IMR-90 (cell line): ENCODE results near the gene RPS5. TPM values are rescaled to one million over a fixed set of nuclear protein-coding genes. Genes with fewer than 3 reads are reported as not detected.

Experiments used
- ATAC-seq: fragments of 200-7000 bp; cut with Tn5 transposase; 2 replicates; pipeline ENCODE4 v1.9.1; 2020; ENCODE audit warnings: low read depth, mild to moderate bottlenecking, moderate library complexity
- BruUV-seq: library from RNA; stranded (reverse); fragments of 400-500 nt; replicated peaks from 2 replicates; lab custom pipeline; 2021; lab: Mats Ljungman, UMichigan
- CTCF ChIA-PET: fragments of 300-600 bp; formaldehyde crosslinking; extraction: SDS; loops from one replicate; lab custom pipeline; 2021; ENCODE audit warnings: antibody characterized with exemption; lab: Yijun Ruan, JAX
- POLR2A ChIA-PET: fragments of 300-600 bp; sonication (Branson Sonifier 250); formaldehyde crosslinking; loops from one replicate; lab custom pipeline; 2022; ENCODE audit warnings: antibody characterized with exemption; ENCODE audit not compliant: unreplicated experiment; lab: Charles Lee
- DNase-seq: peaks from one replicate; pipeline ENCODE4 v3.0.0; 2013
- H2AFZ ChIP-seq: replicated peaks from 2 replicates; pipeline ENCODE3; 2013; ENCODE audit warnings: low read length, mild to moderate bottlenecking; ENCODE audit not compliant: poor library complexity
- H2AK5ac ChIP-seq: 2 replicates; pipeline ENCODE4 v1.6.1; 2013; ENCODE audit warnings: low read depth, low read length, inconsistent platforms
- H2AK9ac ChIP-seq: replicated peaks from 2 replicates; pipeline ENCODE3; 2013; ENCODE audit warnings: mild to moderate bottlenecking, low read depth, low read length, moderate library complexity; ENCODE audit not compliant: poor library complexity
- H2BK120ac ChIP-seq: 2 replicates; pipeline ENCODE4 v1.6.1; 2013; ENCODE audit warnings: low read depth, low read length, inconsistent platforms
- H2BK15ac ChIP-seq: 3 replicates; pipeline ENCODE4 v1.6.1; 2013; ENCODE audit warnings: low read depth, low read length, inconsistent platforms
- H2BK20ac ChIP-seq: 2 replicates; pipeline ENCODE4 v1.6.1; 2013; ENCODE audit warnings: low read depth, mild to moderate bottlenecking, inconsistent platforms, low read length, moderate library complexity
- H2BK5ac ChIP-seq: 2 replicates; pipeline ENCODE4 v1.6.1; 2013; ENCODE audit warnings: mild to moderate bottlenecking, low read depth, low read length, inconsistent platforms; ENCODE audit not compliant: poor library complexity, severe bottlenecking
- H3K14ac ChIP-seq: replicated peaks from 2 replicates; pipeline ENCODE4 v1.6.1; 2013; ENCODE audit warnings: low read depth, low read length, inconsistent platforms
- H3K18ac ChIP-seq: 2 replicates; pipeline ENCODE4 v1.6.1; 2013; ENCODE audit warnings: low read depth, low read length, control low read depth
- H3K23ac ChIP-seq: 2 replicates; pipeline ENCODE4 v1.6.1; 2013; ENCODE audit warnings: low read depth, low read length, inconsistent platforms
- H3K27ac ChIP-seq: 2 replicates; pipeline ENCODE4 v1.5.1; 2013; ENCODE audit warnings: mild to moderate bottlenecking, control low read depth, low read length; ENCODE audit not compliant: insufficient read depth
- H3K27me3 ChIP-seq: 2 replicates; pipeline ENCODE4 v1.6.1; 2013; ENCODE audit warnings: low read length; ENCODE audit not compliant: control insufficient read depth, insufficient read depth
- H3K36me3 ChIP-seq: 2 replicates; pipeline ENCODE4 v1.6.1; 2013; ENCODE audit warnings: low read length, mixed read lengths; ENCODE audit not compliant: control insufficient read depth, insufficient read depth
- H3K4ac ChIP-seq: 2 replicates; pipeline ENCODE4 v1.6.1; 2013; ENCODE audit warnings: low read depth, low read length, inconsistent platforms
- H3K4me1 ChIP-seq: 2 replicates; pipeline ENCODE4 v1.6.1; 2013; ENCODE audit warnings: low read length, mixed read lengths; ENCODE audit not compliant: control insufficient read depth, insufficient read depth
- H3K4me2 ChIP-seq: 2 replicates; pipeline ENCODE4 v1.6.1; 2013; ENCODE audit warnings: low read depth, mild to moderate bottlenecking, control low read depth, low read length, moderate library complexity
- H3K4me3 ChIP-seq: 2 replicates; pipeline ENCODE4 v1.5.1; 2013; ENCODE audit warnings: low read depth, mild to moderate bottlenecking, control low read depth, low read length, moderate library complexity; ENCODE audit not compliant: insufficient read depth
- H3K56ac ChIP-seq: 2 replicates; pipeline ENCODE4 v1.6.1; 2013; ENCODE audit warnings: low read length, inconsistent platforms; ENCODE audit not compliant: insufficient read depth; ENCODE audit errors: extremely low read depth
- H3K79me1 ChIP-seq, 2 experiments: 2 replicates each; pipeline ENCODE4 v1.6.1; 2013; ENCODE audit warnings: low read length in 2 of 2, inconsistent platforms in 1 of 2, low read depth in 1 of 2
- H3K9ac ChIP-seq: 2 replicates; pipeline ENCODE4 v1.6.1; 2013; ENCODE audit warnings: low read depth, low read length, control low read depth
- H3K9me1 ChIP-seq: 2 replicates; pipeline ENCODE4 v1.6.1; 2013; ENCODE audit warnings: low read length, inconsistent platforms; ENCODE audit not compliant: insufficient read depth
- H3K9me3 ChIP-seq: 2 replicates; pipeline ENCODE4 v1.6.1; 2013; ENCODE audit warnings: low read length; ENCODE audit not compliant: control insufficient read depth, insufficient read depth
- H4K20me1 ChIP-seq: 2 replicates; pipeline ENCODE4 v1.6.1; 2013; ENCODE audit warnings: low read length, inconsistent platforms; ENCODE audit not compliant: insufficient read depth
- H4K5ac ChIP-seq: 2 replicates; pipeline ENCODE4 v1.6.1; 2013; ENCODE audit warnings: mild to moderate bottlenecking, low read depth, low read length, control low read depth
- H4K8ac ChIP-seq, 2 experiments: 2 replicates each; pipeline ENCODE4 v1.6.1; 2013; ENCODE audit warnings: low read depth in 2 of 2, low read length in 2 of 2, control low read depth in 1 of 2, inconsistent platforms in 1 of 2
- H4K91ac ChIP-seq: 2 replicates; pipeline ENCODE4 v1.6.1; 2013; ENCODE audit warnings: low read depth, low read length, inconsistent platforms; ENCODE audit not compliant: insufficient read depth
- BHLHE40 ChIP-seq: fragments of 150-350 bp; IDR thresholded peaks from 2 replicates; pipeline ENCODE4 v1.6.1; 2016; ENCODE audit warnings: mild to moderate bottlenecking, low read depth, low read length
- CEBPB ChIP-seq: IDR thresholded peaks from 2 replicates; pipeline ENCODE4 v1.6.1; 2012; ENCODE audit warnings: low read depth, low read length, improper control_type of control experiment
- CHD1 ChIP-seq: IDR thresholded peaks from 2 replicates; pipeline ENCODE4 v1.6.1; 2012; ENCODE audit warnings: low read depth, low read length, improper control_type of control experiment
- FOS ChIP-seq: fragments of 150-350 bp; IDR thresholded peaks from 2 replicates; pipeline ENCODE4 v1.6.1; 2016; ENCODE audit warnings: low read depth, low read length
- MAFK ChIP-seq: IDR thresholded peaks from 2 replicates; pipeline ENCODE4 v1.6.1; 2012; ENCODE audit warnings: low read depth, low read length, improper control_type of control experiment
- MAZ ChIP-seq: IDR thresholded peaks from 2 replicates; pipeline ENCODE4 v1.6.1; 2012; ENCODE audit warnings: low read depth, mild to moderate bottlenecking, low read length, improper control_type of control experiment, moderate library complexity, borderline replicate concordance
- MXI1 ChIP-seq: IDR thresholded peaks from 2 replicates; pipeline ENCODE4 v1.6.1; 2012; ENCODE audit warnings: low read depth, mild to moderate bottlenecking, low read length, moderate library complexity, borderline replicate concordance
- NFE2L2 ChIP-seq: fragments of 150-350 bp; IDR thresholded peaks from 2 replicates; pipeline ENCODE4 v1.6.1; 2016; ENCODE audit warnings: low read depth, mild to moderate bottlenecking, low read length
- POLR2A ChIP-seq: IDR thresholded peaks from 2 replicates; pipeline ENCODE4 v1.6.1; 2012; ENCODE audit warnings: mild to moderate bottlenecking, low read depth, low read length
- RAD21 ChIP-seq: IDR thresholded peaks from 2 replicates; pipeline ENCODE4 v1.6.1; 2012; ENCODE audit warnings: low read length, improper control_type of control experiment
- RCOR1 ChIP-seq: IDR thresholded peaks from 2 replicates; pipeline ENCODE4 v1.6.1; 2012; ENCODE audit warnings: mild to moderate bottlenecking, low read length, improper control_type of control experiment; ENCODE audit not compliant: insufficient replicate concordance
- RFX5 ChIP-seq: IDR thresholded peaks from 2 replicates; pipeline ENCODE4 v1.8.0; 2012; ENCODE audit warnings: low read depth, mild to moderate bottlenecking, low read length, moderate library complexity
- SMC3 ChIP-seq: fragments of 150-350 bp; IDR thresholded peaks from 2 replicates; pipeline ENCODE4 v1.6.1; 2016; ENCODE audit warnings: low read depth, mild to moderate bottlenecking, antibody characterized with exemption, low read length, moderate library complexity
- WGBS, 2 experiments: methylation state at CpG; one replicate each; pipeline versions ENCODE4 v1.1.5 to v1.1.7; 2013; ENCODE audit warnings: missing lambda C conversion rate in 2 of 2; ENCODE audit not compliant: insufficient read length in 1 of 2; ENCODE audit errors: extremely low coverage in 2 of 2; 5-methylcytosine and 5-hydroxymethylcytosine counted together
- dilution Hi-C: fragments of 300-500 bp; cut with HindIII; formaldehyde crosslinking; loops from one replicate; pipeline ENCODE4 v1.14.3; 2018; ENCODE audit warnings: low sequenced_read_pairs; ENCODE audit not compliant: unreplicated experiment
- in situ Hi-C: fragments of 300-500 bp; cut with MboI; formaldehyde crosslinking; loops from 3 replicates; pipeline ENCODE4 v1.14.3; 2019; ENCODE audit warnings: low sequenced_read_pairs, inconsistent platforms, mixed read lengths
- intact Hi-C: fragments of 100-400 bp; cut with micrococcal nuclease; formaldehyde crosslinking; loops from 2 replicates; pipeline ENCODE4 v1.10.0; 2022
- polyA plus RNA-seq, 3 experiments: library from polyadenylated mRNA; depleted of rRNA; stranded (reverse); fragments of >200 nt; gene quantifications; 2 replicates each; pipeline ENCODE4 v1.2.3, GENCODE V29; 2012; ENCODE audit warnings: low replicate concordance in 1 of 3
- total RNA-seq: library from RNA; depleted of rRNA; stranded (reverse); fragments of >200 nt; gene quantifications from 2 replicates; pipeline ENCODE4 v1.2.3, GENCODE V29; 2012
- TF ChIP-seq, protein P1 (sequence below): fragments of 150-350 bp; IDR thresholded peaks from 2 replicates; pipeline ENCODE4 v1.6.1; 2016; ENCODE audit warnings: low read depth, mild to moderate bottlenecking, low read length, moderate library complexity, borderline replicate concordance
- TF ChIP-seq, protein P2 (sequence below): conservative IDR thresholded peaks from 2 replicates; pipeline ENCODE4 v1.5.1; 2012; ENCODE audit warnings: mild to moderate bottlenecking, low read depth, low read length, improper control_type of control experiment
- TF ChIP-seq, protein P3 (sequence below): fragments of 150-350 bp; IDR thresholded peaks from 2 replicates; pipeline ENCODE4 v1.6.1; 2017; ENCODE audit warnings: mild to moderate bottlenecking, antibody characterized with exemption, low read length, low read depth

RPS5 gene
- total and polyA plus RNA-seq, 2 of the 4 experiments (the other 2 are of a cell fraction), result 3,265 to 5,858 TPM

DNA sequence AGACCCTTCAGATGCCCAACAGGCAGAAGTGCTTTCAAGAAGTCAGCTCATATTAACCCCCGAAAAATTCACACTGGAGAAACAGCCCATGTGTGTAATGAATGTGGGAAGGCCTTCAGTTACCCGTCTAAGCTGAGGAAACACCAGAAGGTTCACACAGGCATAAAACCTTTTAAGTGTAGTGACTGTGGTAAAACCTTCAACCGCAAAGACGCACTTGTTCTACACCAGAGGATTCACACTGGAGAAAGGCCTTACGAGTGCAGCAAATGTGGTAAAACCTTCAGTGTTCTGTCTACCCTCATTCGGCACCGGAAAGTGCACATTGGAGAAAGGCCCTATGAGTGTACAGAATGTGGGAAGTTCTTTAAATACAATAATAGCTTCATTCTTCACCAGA, 30.0 kb downstream of the RPS5 start:
- ChIA-PET POLR2A (no interaction called here), CTCF (no interaction called here)
- H3K9me1 ChIP-seq, result no peaks in the 10 kb centered on the region
- no peak overlapping the region for H2BK15ac ChIP-seq
- H3K36me3 ChIP-seq, result peaks cover 52% of the 10 kb centered on the region
- no peak overlapping the region for H3K4ac ChIP-seq
- no peak overlapping the region for H3K14ac ChIP-seq
- H2AK5ac ChIP-seq, result no peak overlapping the region
- H2BK120ac ChIP-seq, result no peak overlapping the region
- DNase-seq, result no peak
- peaks cover 23 to 32% of the 10 kb centered on the region in 2 experiments for H3K79me1 ChIP-seq
- no peak for TF ChIP-seq RCOR1
- no peak for TF ChIP-seq RFX5
- TF ChIP-seq CEBPB, result no peak
- TF ChIP-seq BHLHE40, result no peak
- TF ChIP-seq MAFK, result no peak
- TF ChIP-seq MAZ, result no peak
- TF ChIP-seq SMC3, result no peak
- no peak for TF ChIP-seq POLR2A
- no peak for TF ChIP-seq FOS
- TF ChIP-seq, protein P1, sequence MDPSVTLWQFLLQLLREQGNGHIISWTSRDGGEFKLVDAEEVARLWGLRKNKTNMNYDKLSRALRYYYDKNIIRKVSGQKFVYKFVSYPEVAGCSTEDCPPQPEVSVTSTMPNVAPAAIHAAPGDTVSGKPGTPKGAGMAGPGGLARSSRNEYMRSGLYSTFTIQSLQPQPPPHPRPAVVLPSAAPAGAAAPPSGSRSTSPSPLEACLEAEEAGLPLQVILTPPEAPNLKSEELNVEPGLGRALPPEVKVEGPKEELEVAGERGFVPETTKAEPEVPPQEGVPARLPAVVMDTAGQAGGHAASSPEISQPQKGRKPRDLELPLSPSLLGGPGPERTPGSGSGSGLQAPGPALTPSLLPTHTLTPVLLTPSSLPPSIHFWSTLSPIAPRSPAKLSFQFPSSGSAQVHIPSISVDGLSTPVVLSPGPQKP, result no peak
- no peak for TF ChIP-seq NFE2L2
- TF ChIP-seq MXI1, result no peak
- no peak for TF ChIP-seq CHD1
- TF ChIP-seq, protein P2, sequence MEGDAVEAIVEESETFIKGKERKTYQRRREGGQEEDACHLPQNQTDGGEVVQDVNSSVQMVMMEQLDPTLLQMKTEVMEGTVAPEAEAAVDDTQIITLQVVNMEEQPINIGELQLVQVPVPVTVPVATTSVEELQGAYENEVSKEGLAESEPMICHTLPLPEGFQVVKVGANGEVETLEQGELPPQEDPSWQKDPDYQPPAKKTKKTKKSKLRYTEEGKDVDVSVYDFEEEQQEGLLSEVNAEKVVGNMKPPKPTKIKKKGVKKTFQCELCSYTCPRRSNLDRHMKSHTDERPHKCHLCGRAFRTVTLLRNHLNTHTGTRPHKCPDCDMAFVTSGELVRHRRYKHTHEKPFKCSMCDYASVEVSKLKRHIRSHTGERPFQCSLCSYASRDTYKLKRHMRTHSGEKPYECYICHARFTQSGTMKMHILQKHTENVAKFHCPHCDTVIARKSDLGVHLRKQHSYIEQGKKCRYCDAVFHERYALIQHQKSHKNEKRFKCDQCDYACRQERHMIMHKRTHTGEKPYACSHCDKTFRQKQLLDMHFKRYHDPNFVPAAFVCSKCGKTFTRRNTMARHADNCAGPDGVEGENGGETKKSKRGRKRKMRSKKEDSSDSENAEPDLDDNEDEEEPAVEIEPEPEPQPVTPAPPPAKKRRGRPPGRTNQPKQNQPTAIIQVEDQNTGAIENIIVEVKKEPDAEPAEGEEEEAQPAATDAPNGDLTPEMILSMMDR, result no peak
- no peak for TF ChIP-seq RAD21
- TF ChIP-seq, protein P3, sequence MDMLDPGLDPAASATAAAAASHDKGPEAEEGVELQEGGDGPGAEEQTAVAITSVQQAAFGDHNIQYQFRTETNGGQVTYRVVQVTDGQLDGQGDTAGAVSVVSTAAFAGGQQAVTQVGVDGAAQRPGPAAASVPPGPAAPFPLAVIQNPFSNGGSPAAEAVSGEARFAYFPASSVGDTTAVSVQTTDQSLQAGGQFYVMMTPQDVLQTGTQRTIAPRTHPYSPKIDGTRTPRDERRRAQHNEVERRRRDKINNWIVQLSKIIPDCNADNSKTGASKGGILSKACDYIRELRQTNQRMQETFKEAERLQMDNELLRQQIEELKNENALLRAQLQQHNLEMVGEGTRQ, result no peak
- H3K27me3 ChIP-seq, result no peaks in the 10 kb centered on the region
- WGBS, 2 experiments, result 100% methylated on average over 2 of the region's 7 CpGs; no CpG with 5 or more reads in 1 of the 2 experiments
- no peak overlapping the region for H3K23ac ChIP-seq
- peaks cover 22% of the 10 kb centered on the region for H3K9me3 ChIP-seq
- H3K18ac ChIP-seq, result no peak overlapping the region
- no peak overlapping the region for H3K4me3 ChIP-seq
- H3K4me1 ChIP-seq, result no peaks in the 10 kb centered on the region
- H3K9ac ChIP-seq, result no peak overlapping the region
- no peak overlapping the region for H2AFZ ChIP-seq
- H2BK20ac ChIP-seq, result no peak overlapping the region
- H3K56ac ChIP-seq, result no peak overlapping the region
- H4K20me1 ChIP-seq, result no peaks in the 10 kb centered on the region
- no peak for ATAC-seq
- H2BK5ac ChIP-seq, result no peak overlapping the region
- TSS peak; percentile 53 for BruUV-seq
- H3K27ac ChIP-seq, result no peak overlapping the region
- no peak overlapping the region for H4K91ac ChIP-seq
- no peak overlapping the region for H4K5ac ChIP-seq
- no peak overlapping the region for H4K8ac ChIP-seq
- no peak overlapping the region for H3K4me2 ChIP-seq
- intact Hi-C loops (no loop called here), dilution Hi-C loops (no loop called here), in situ Hi-C loops (no loop called here)
- no peak overlapping the region for H2AK9ac ChIP-seq
